Superior temporal gyrus (tissue), 1 donor: Measurements from ENCODE around the gene F2R.
"Not testable (repeated sequence)": the region's sequence is repeated elsewhere in the genome, so short reads cannot be mapped to it uniquely, and the experiment has no call there.

Source experiments
- DNase-seq: peaks from one replicate; pipeline ENCODE4 v3.0.0-alpha.2; 2016; ENCODE audit errors: extremely low spot score

The F2R gene

GRCh38 chr5:76715736-76716455 lies at the start of gene F2R:
Gene F2R (plus strand): TSS chr5:76716126. CDS start chr5:76716308, 182 bp downstream.
- DNase-seq, result no peak

- no peak for DNase-seq
Measured at GRCh38 chr5:76667495-76667894, 48.4 kb upstream of the F2R start.

GRCh38 chr5:76669245-76669644 lies 46.7 kb upstream of the F2R start:
- no peak for DNase-seq

- DNase-seq, result no peak
Measured at GRCh38 chr5:76670508-76670907, 45.4 kb upstream of the F2R start.

- DNase-seq, result no peak
Measured at GRCh38 chr5:76672242-76672641, 43.7 kb upstream of the F2R start.

GRCh38 chr5:76673125-76673524 lies 42.8 kb upstream of the F2R start:
- DNase-seq, result no peak

- DNase-seq, result no peak
Measured at GRCh38 chr5:76674330-76675066, 41.4 kb upstream of the F2R start.

GRCh38 chr5:76675364-76675763 lies 40.6 kb upstream of the F2R start:
- DNase-seq, result no peak

- no peak for DNase-seq
Measured at GRCh38 chr5:76677849-76678472, 38.0 kb upstream of the F2R start.

GRCh38 chr5:76679231-76679630 lies 36.7 kb upstream of the F2R start:
- DNase-seq, result no peak

- not testable (repeated sequence) for DNase-seq
Measured at GRCh38 chr5:76680826-76681225, 35.1 kb upstream of the F2R start.

GRCh38 chr5:76681287-76681686 lies 34.6 kb upstream of the F2R start:
- no peak for DNase-seq

GRCh38 chr5:76682387-76682786 lies 33.5 kb upstream of the F2R start:
- DNase-seq, result no peak

- DNase-seq, result no peak
Measured at GRCh38 chr5:76683816-76684731, 31.9 kb upstream of the F2R start.

- DNase-seq, result no peak
Measured at GRCh38 chr5:76684756-76685519, 31.0 kb upstream of the F2R start.

- no peak for DNase-seq
Measured at GRCh38 chr5:76685704-76686103, 30.2 kb upstream of the F2R start.

GRCh38 chr5:76688212-76688611 lies 27.7 kb upstream of the F2R start:
- DNase-seq, result no peak

GRCh38 chr5:76688836-76689235 lies 27.1 kb upstream of the F2R start:
- no peak for DNase-seq

- no peak for DNase-seq
Measured at GRCh38 chr5:76689321-76690036, 26.4 kb upstream of the F2R start.

- DNase-seq, result no peak
Measured at GRCh38 chr5:76690037-76690679, 25.8 kb upstream of the F2R start.
